Natural killer cell treated with Interleukin-12 subunit alpha and Interleukin-12 subunit beta and Interleukin-15 and Interleukin-18, amount 100 ng/mL, for 72 hours (primary cell): ENCODE measurements around the gene SEC16B. TPM values are rescaled to one million over a fixed set of nuclear protein-coding genes. Genes with fewer than 3 reads are reported as not detected.

Experiments used
- ATAC-seq, 2 donors: fragments of 150-1000 bp; cut with Tn5 transposase in 1 of 2; sonication (Bioruptor Pico), chemical (Tn5 transposase) in 1 of 2; 2 replicates each; pipeline ENCODE4 v1.10.0; 2021
- DNase-seq: peaks from one replicate; pipeline ENCODE4 v3.0.0; 2022; ENCODE audit warnings: low spot score
- H3K27ac Mint-ChIP-seq, 2 donors: 1 replicate in 1 of 2; 2 replicates in 1 of 2; pipeline ENCODE4 v1.8.0; 2022; ENCODE audit warnings: mixed read lengths in 2 of 2, mild to moderate bottlenecking in 1 of 2, moderate library complexity in 1 of 2
- H3K27me3 Mint-ChIP-seq, 2 donors: 1 replicate in 1 of 2; 2 replicates in 1 of 2; pipeline ENCODE4 v1.8.0; 2022; ENCODE audit warnings: mixed read lengths in 2 of 2
- H3K36me3 Mint-ChIP-seq: one replicate; pipeline ENCODE4 v1.8.0; 2022; ENCODE audit warnings: mixed read lengths
- H3K4me1 Mint-ChIP-seq, 2 donors: 1 replicate in 1 of 2; 2 replicates in 1 of 2; pipeline ENCODE4 v1.8.0; 2022; ENCODE audit warnings: low read depth in 2 of 2, mixed read lengths in 2 of 2, mild to moderate bottlenecking in 1 of 2
- H3K4me3 Mint-ChIP-seq: one replicate; pipeline ENCODE4 v1.8.0; 2022; ENCODE audit warnings: mixed read lengths
- H3K9me3 Mint-ChIP-seq: 2 replicates; pipeline ENCODE4 v1.8.0; 2022; ENCODE audit warnings: mixed read lengths
- total RNA-seq, 2 donors: library from RNA; stranded (reverse); gene quantifications; one replicate each; pipeline ENCODE4 v1.2.3, GENCODE V29; 2022

The SEC16B gene
- total RNA-seq, 2 donors from 2014 or later = not detected

DNA sequence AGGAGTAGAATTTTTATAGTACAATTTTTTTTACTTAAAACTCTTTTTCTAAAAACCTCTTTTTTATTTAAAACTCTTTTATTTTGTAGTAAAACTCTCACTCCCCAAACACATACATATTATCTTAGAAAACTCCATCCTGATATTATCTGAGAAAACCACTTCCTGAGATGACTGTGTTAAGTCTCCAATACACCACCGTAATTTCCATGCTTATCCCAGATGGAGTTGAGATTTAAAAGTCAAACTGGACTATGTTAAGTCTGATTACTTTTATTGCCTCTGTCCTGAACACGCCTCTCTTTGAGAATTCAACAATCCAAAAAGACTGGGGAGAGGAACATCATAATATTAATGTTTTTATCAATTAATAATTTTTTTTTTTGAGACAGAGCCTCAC lies 3.7 kb downstream of the SEC16B start:
- Mint-ChIP-seq H3K4me3 (no peak overlapping the region), H3K27ac (no peak overlapping the region), H3K27me3 (no peaks in the 10 kb centered on the region), H3K9me3 (no peaks in the 10 kb centered on the region), H3K4me1 (no peaks in the 10 kb centered on the region), H3K36me3 (no peaks in the 10 kb centered on the region)
- no peak for DNase-seq
- ATAC-seq = no peak

DNA sequence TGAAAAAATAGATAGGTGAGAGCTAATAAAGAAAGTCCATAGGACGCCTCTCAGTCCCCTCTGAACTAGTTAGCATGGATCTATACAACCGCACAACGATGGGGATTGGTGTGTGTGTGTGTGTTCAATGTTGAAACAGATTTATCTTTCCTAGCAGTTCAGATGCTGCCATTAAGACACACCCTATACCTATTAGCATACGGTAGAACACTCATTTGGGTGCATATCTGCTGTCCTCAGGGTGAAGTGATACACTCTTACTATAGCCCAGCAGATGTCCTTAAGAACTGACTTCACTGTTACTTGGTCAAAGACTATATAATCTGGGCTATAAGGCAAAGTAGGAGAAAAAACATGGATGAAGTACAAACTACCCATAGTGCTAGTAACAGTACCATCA lies 4.6 kb downstream of the SEC16B start:
- Mint-ChIP-seq H3K4me3 (no peak overlapping the region), H3K4me1 (no peaks in the 10 kb centered on the region), H3K27ac (no peak overlapping the region), H3K27me3 (no peaks in the 10 kb centered on the region), H3K36me3 (no peaks in the 10 kb centered on the region), H3K9me3 (no peaks in the 10 kb centered on the region)
- ATAC-seq (no peak), DNase-seq (no peak)

- Mint-ChIP-seq H3K27ac (no peak overlapping the region), H3K9me3 (no peaks in the 10 kb centered on the region), H3K4me1 (no peaks in the 10 kb centered on the region), H3K36me3 (no peaks in the 10 kb centered on the region), H3K27me3 (no peaks in the 10 kb centered on the region), H3K4me3 (no peak overlapping the region)
- ATAC-seq (no peak), DNase-seq (no peak)
Observed at GRCh38 chr1:177964336-177964735, 5.5 kb downstream of the SEC16B start.

- Mint-ChIP-seq H3K4me3 (no peak overlapping the region), H3K27ac (no peak overlapping the region), H3K9me3 (no peaks in the 10 kb centered on the region), H3K36me3 (no peaks in the 10 kb centered on the region), H3K4me1 (no peaks in the 10 kb centered on the region), H3K27me3 (no peaks in the 10 kb centered on the region)
- no peak for ATAC-seq
- no peak for DNase-seq
Observed at GRCh38 chr1:177960939-177961622, 8.8 kb downstream of the SEC16B start.

DNA sequence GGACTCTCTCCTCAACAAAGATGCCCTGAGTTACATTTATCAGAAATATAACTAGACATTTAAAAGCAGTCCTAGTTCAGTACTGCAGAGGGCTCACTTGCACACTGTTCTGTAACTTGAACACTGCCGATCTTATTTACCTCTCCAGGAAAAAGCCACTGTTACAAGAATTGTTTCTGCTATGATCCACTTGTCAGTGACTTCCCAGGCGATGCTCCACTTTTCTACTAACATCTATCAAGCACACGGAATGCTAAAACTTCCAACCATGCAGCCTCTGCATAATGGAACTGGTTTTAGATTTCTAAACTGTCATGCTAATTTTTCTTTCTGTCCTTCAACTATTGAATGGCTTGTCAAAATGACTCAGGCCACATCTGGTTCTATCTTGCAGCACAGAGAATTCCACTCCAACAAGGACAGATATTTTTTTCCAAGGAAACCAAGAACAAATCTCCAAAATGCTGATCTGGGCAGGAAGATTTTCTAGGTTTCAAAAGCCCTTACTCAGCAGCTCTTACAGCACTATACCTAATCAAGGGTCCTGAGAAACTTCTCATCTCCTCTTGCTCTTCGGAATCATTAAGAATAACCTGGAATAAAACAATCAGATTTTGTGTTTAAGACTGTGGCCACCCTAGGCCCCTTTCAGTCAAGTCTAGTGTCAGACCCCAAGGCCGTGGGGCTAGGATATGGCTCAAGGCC lies 9.9 kb downstream of the SEC16B start:
- no peak overlapping the region for H3K4me3 Mint-ChIP-seq
- no peaks in the 10 kb centered on the region for H3K36me3 Mint-ChIP-seq
- ATAC-seq (no peak), DNase-seq (no peak)
- H3K27me3 Mint-ChIP-seq = no peaks in the 10 kb centered on the region
- H3K9me3 Mint-ChIP-seq = no peaks in the 10 kb centered on the region
- H3K4me1 Mint-ChIP-seq = no peaks in the 10 kb centered on the region
- H3K27ac Mint-ChIP-seq = no peak overlapping the region

DNA sequence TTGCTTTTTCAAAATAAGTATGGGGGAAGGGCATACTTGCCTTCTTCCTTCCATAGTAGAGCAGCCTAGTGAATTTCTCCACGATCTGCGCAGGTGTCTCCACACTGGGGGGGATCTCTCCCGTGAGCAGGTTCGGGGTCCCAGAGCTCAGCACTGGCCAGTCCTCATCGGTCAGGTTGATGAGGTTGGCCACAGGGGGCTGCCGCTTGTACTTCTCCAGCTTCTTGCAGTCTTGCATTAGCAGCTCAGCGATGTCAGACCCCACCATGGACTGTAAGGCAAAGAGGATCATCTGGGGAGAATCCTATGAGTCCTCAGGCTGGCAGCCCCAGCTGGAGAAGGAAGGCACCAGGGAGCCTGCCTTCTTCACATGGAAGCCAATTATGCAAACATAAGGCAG lies 11.8 kb downstream of the SEC16B start:
- no peak for DNase-seq
- Mint-ChIP-seq H3K4me1 (no peaks in the 10 kb centered on the region), H3K36me3 (no peaks in the 10 kb centered on the region), H3K9me3 (peaks cover 3% of the 10 kb centered on the region), H3K4me3 (no peak overlapping the region), H3K27me3 (no peaks in the 10 kb centered on the region), H3K27ac (no peak overlapping the region)
- no peak for ATAC-seq

GRCh38 chr1:177954076-177954475 lies 15.8 kb downstream of the SEC16B start:
- Mint-ChIP-seq H3K4me1 (peaks cover 0 to 5% of the 10 kb centered on the region in 2 donors), H3K36me3 (no peaks in the 10 kb centered on the region), H3K4me3 (no peak overlapping the region), H3K27ac (no peak overlapping the region), H3K9me3 (peaks cover 3% of the 10 kb centered on the region), H3K27me3 (no peaks in the 10 kb centered on the region)
- ATAC-seq = no peak
- DNase-seq = no peak

DNA sequence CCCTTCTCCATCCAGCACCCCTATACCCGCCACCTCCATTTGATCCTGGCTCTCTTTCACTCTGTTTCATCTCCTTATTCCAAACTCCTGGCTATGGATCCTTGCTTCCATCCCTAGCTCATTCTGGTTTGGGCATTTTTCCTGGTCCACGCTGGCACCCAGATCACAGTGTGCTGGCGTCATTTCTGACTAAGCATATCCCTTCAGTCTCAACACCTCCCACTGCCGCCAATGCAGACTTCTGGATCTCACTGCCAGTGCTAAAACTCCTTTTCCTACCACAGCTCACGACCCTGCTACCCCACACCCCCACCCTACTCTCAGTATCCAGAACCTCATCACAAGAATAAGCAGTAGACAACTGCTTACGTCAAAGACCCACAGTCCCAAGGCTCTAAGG lies 16.3 kb downstream of the SEC16B start:
- no peak for DNase-seq
- Mint-ChIP-seq H3K27ac (no peak overlapping the region), H3K4me1 (peaks cover 0 to 5% of the 10 kb centered on the region in 2 donors), H3K9me3 (peaks cover 3% of the 10 kb centered on the region), H3K4me3 (no peak overlapping the region), H3K27me3 (no peaks in the 10 kb centered on the region), H3K36me3 (no peaks in the 10 kb centered on the region)
- ATAC-seq = no peak

DNA sequence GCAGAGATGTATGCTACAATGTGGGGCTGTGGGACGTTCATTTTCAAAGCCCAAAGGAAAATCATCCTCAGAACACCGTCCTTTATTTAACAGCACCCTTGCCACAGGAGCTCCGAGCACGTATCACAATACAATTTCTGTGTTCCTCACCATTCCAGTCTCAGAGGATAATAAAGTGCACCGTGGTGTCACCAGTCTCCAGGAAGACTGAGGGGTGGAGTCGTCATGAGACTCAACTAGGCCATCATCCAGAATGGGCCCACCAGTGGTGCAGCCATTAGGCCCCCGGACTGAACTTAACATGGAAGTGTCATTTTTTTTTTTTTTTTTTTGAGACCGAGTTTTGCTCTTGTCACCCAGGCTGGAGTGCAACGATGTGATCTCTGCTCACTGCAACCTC lies 17.2 kb downstream of the SEC16B start:
- no peaks in the 10 kb centered on the region for H3K36me3 Mint-ChIP-seq
- DNase-seq (no peak), ATAC-seq (no peak)
- H3K4me1 Mint-ChIP-seq = peaks cover 0 to 5% of the 10 kb centered on the region in 2 donors
- H3K27ac Mint-ChIP-seq = no peak overlapping the region
- no peak overlapping the region for H3K4me3 Mint-ChIP-seq
- H3K9me3 Mint-ChIP-seq = peaks cover 3% of the 10 kb centered on the region
- H3K27me3 Mint-ChIP-seq = no peaks in the 10 kb centered on the region

GRCh38 chr1:177952249-177952648 lies 17.6 kb downstream of the SEC16B start:
- peaks cover 3% of the 10 kb centered on the region for H3K9me3 Mint-ChIP-seq
- H3K36me3 Mint-ChIP-seq = no peaks in the 10 kb centered on the region
- H3K27ac Mint-ChIP-seq = no peak overlapping the region
- no peak overlapping the region for H3K4me3 Mint-ChIP-seq
- ATAC-seq (no peak), DNase-seq (no peak)
- H3K4me1 Mint-ChIP-seq = peaks cover 0 to 5% of the 10 kb centered on the region in 2 donors
- no peaks in the 10 kb centered on the region for H3K27me3 Mint-ChIP-seq

GRCh38 chr1:177950506-177950905 lies 19.4 kb downstream of the SEC16B start:
- Mint-ChIP-seq H3K4me1 (peaks cover 0 to 5% of the 10 kb centered on the region in 2 donors), H3K27me3 (no peaks in the 10 kb centered on the region), H3K27ac (no peak overlapping the region), H3K4me3 (no peak overlapping the region), H3K9me3 (peaks cover 3% of the 10 kb centered on the region), H3K36me3 (no peaks in the 10 kb centered on the region)
- no peak for DNase-seq
- ATAC-seq = no peak

GRCh38 chr1:177948336-177948972 lies 21.4 kb downstream of the SEC16B start:
- no peak overlapping the region for H3K4me3 Mint-ChIP-seq
- DNase-seq = no peak
- H3K9me3 Mint-ChIP-seq = no peaks in the 10 kb centered on the region
- no peaks in the 10 kb centered on the region for H3K27me3 Mint-ChIP-seq
- peaks cover 0 to 5% of the 10 kb centered on the region in 2 donors for H3K4me1 Mint-ChIP-seq
- no peak overlapping the region for H3K27ac Mint-ChIP-seq
- ATAC-seq = no peak
- no peaks in the 10 kb centered on the region for H3K36me3 Mint-ChIP-seq

- no peaks in the 10 kb centered on the region for H3K27me3 Mint-ChIP-seq
- no peak overlapping the region for H3K4me3 Mint-ChIP-seq
- ATAC-seq (no peak), DNase-seq (no peak)
- no peaks in the 10 kb centered on the region for H3K9me3 Mint-ChIP-seq
- no peak overlapping the region for H3K27ac Mint-ChIP-seq
- peaks cover 0 to 5% of the 10 kb centered on the region in 2 donors for H3K4me1 Mint-ChIP-seq
- H3K36me3 Mint-ChIP-seq = no peaks in the 10 kb centered on the region
Observed at GRCh38 chr1:177947623-177948022, 22.2 kb downstream of the SEC16B start.

DNA sequence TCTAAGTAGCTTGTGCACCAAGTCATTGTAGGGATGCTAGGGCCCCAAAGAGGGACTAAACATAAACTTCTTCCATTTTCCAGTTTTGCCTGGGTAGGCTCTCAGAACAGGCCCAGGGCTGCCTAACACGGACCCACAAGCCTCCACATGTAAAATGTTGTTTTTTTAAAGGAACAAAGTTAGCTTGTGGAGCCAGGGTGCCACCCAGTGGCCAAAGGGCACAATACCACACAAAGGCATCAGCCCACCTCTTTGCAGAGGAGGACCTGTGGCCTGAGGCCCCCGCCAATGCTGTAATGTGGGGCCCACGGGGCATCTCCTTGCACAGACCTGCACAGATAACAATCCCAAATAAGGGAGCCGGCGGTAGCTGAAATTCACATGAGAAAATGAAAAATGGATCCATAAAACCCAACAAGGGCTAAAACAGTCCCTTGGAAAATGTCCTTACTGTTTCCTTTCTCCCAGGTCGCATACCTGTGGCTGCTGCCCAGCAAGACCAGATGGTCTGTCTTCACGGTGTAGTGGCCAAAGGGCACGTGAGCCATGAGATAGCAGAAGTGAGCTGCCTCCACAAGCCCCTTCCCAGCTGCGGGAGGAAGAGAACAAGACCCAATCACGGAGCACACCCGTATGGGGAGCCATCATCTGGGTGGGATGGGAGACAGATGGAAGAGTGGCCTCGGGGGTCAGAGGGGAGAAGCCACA lies 23.8 kb downstream of the SEC16B start:
- DNase-seq = no peak
- H3K9me3 Mint-ChIP-seq = no peaks in the 10 kb centered on the region

More for the DNA sequence above, 23.8 kb downstream of the SEC16B start:
- Mint-ChIP-seq H3K4me1 (peaks cover 0 to 5% of the 10 kb centered on the region in 2 donors), H3K4me3 (no peak overlapping the region), H3K36me3 (no peaks in the 10 kb centered on the region), H3K27me3 (no peaks in the 10 kb centered on the region), H3K27ac (no peak overlapping the region)
- no peak for ATAC-seq
